ENCODE measurements around the gene TMEM187.

TMEM187 gene

GRCh38 chrX:153935326-153935851 is 37.2 kb upstream of the TMEM187 start:
- FAIRE-seq: no peak

GRCh38 chrX:153937056-153937455 is 35.5 kb upstream of the TMEM187 start:
- peak; percentile 3 for FAIRE-seq

GRCh38 chrX:153938226-153938786 is 34.2 kb upstream of the TMEM187 start:
- no peak for FAIRE-seq

GRCh38 chrX:153939573-153939972 is 33.0 kb upstream of the TMEM187 start:
- no peak for FAIRE-seq

GRCh38 chrX:153941336-153942252 is 31.0 kb upstream of the TMEM187 start:
- FAIRE-seq: no peak

GRCh38 chrX:153944140-153944799 is 28.3 kb upstream of the TMEM187 start, which contains the start of gene RENBP:
TSS of gene RENBP (minus strand) at chrX:153944643. CDS start at chrX:153944610, 33 bp downstream.
- no peak for FAIRE-seq

GRCh38 chrX:153944800-153945150 is 27.8 kb upstream of the TMEM187 start:
- no peak for FAIRE-seq

GRCh38 chrX:153945956-153946943 is 26.3 kb upstream of the TMEM187 start:
- no peak for FAIRE-seq

- FAIRE-seq: peak; percentile 97
Observed at GRCh38 chrX:153947009-153947769, 25.4 kb upstream of the TMEM187 start.

- peak; percentile 30 for FAIRE-seq
Observed at GRCh38 chrX:153948002-153948466, 24.5 kb upstream of the TMEM187 start.

GRCh38 chrX:153948847-153949805 is 23.4 kb upstream of the TMEM187 start:
- FAIRE-seq: no peak

- no peak for FAIRE-seq
Observed at GRCh38 chrX:153950127-153950526, 22.4 kb upstream of the TMEM187 start.

GRCh38 chrX:153951683-153952372 is 20.7 kb upstream of the TMEM187 start:
- no peak for FAIRE-seq

- no peak for FAIRE-seq
Observed at GRCh38 chrX:153952373-153953026, 20.1 kb upstream of the TMEM187 start.

GRCh38 chrX:153953342-153953830 is 19.2 kb upstream of the TMEM187 start:
- FAIRE-seq: peak; percentile 54

GRCh38 chrX:153953892-153954557 is 18.5 kb upstream of the TMEM187 start:
- FAIRE-seq: no peak

- no peak for FAIRE-seq
Observed at GRCh38 chrX:153954558-153955227, 17.9 kb upstream of the TMEM187 start.
